Astrocyte of the hippocampus (primary cell): ENCODE data around the gene NOXA1.
"Not testable (repeated sequence)": the region's sequence is repeated elsewhere in the genome, so short reads cannot be mapped to it uniquely, and the experiment has no call there.

Experiments
- DNase-seq: peaks from one replicate; pipeline ENCODE4 v3.0.0; 2011; ENCODE audit warnings: low read depth, low spot score

Gene NOXA1

GRCh38 chr9:137462986-137463930 is 40.1 kb downstream of the NOXA1 start:
- DNase-seq = no peak

- no peak for DNase-seq
These were observed 40.7 kb downstream of the NOXA1 start for GRCh38 chr9:137463931-137464290.

GRCh38 chr9:137464291-137464999 is 41.3 kb downstream of the NOXA1 start:
- DNase-seq = no peak

GRCh38 chr9:137465000-137465719 is 42.0 kb downstream of the NOXA1 start:
- no peak for DNase-seq

- no peak for DNase-seq
These were observed 42.7 kb downstream of the NOXA1 start for GRCh38 chr9:137465720-137466388.

- DNase-seq = not testable (repeated sequence)
These were observed 43.3 kb downstream of the NOXA1 start for GRCh38 chr9:137466389-137467085.

- no peak for DNase-seq
These were observed 44.0 kb downstream of the NOXA1 start for GRCh38 chr9:137467161-137467581.

- DNase-seq = no peak
These were observed 44.7 kb downstream of the NOXA1 start for GRCh38 chr9:137467896-137468295.

- no peak for DNase-seq
These were observed 47.6 kb downstream of the NOXA1 start for GRCh38 chr9:137470785-137471184.

GRCh38 chr9:137474271-137474670 is 51.1 kb downstream of the NOXA1 start:
- no peak for DNase-seq

- no peak for DNase-seq
These were observed 52.5 kb downstream of the NOXA1 start for GRCh38 chr9:137475666-137476065.

GRCh38 chr9:137476856-137477255 is 53.7 kb downstream of the NOXA1 start:
- DNase-seq = no peak

- DNase-seq = no peak
These were observed 54.8 kb downstream of the NOXA1 start for GRCh38 chr9:137477778-137478612.

GRCh38 chr9:137478613-137478961 is 55.4 kb downstream of the NOXA1 start:
- DNase-seq = no peak

- DNase-seq = no peak
These were observed 56.0 kb downstream of the NOXA1 start for GRCh38 chr9:137478962-137479861.

- DNase-seq = no peak
These were observed 56.9 kb downstream of the NOXA1 start for GRCh38 chr9:137479892-137480685.

- no peak for DNase-seq
These were observed 57.8 kb downstream of the NOXA1 start for GRCh38 chr9:137480686-137481683.
